HEK293 (cell line): ENCODE data around the gene MPDU1.

Experiments used
- CTCF ChIA-PET: fragments of 350-600 bp; formaldehyde crosslinking; extraction: SDS; loops from one replicate; lab custom pipeline; 2021; ENCODE audit warnings: antibody characterized with exemption; lab: Yijun Ruan, JAX
- POLR2A ChIA-PET: fragments of 300-600 bp; formaldehyde crosslinking; extraction: SDS; loops from one replicate; lab custom pipeline; 2020; ENCODE audit warnings: antibody characterized with exemption, inconsistent platforms; lab: Yijun Ruan, JAX
- H3K27ac ChIP-seq: fragments of 200-500 bp; sonication (Bioruptor generic); 2 replicates; pipeline ENCODE4 v1.5.1; 2014; ENCODE audit warnings: low read depth, low read length, control low read depth, inconsistent platforms; ENCODE audit errors: extremely low read depth
- H3K36me3 ChIP-seq, 2 experiments: fragments of 200-500 bp in 1 of 2; sonication (Bioruptor generic) in 1 of 2; 1 replicate in 1 of 2; 2 replicates in 1 of 2; pipeline ENCODE4 v1.5.1; 2014 to 2017; ENCODE audit warnings: inconsistent platforms in 2 of 2, low read length in 2 of 2; ENCODE audit not compliant: control insufficient read depth in 2 of 2, insufficient read depth in 1 of 2
- H3K4me1 ChIP-seq: fragments of 200-500 bp; sonication (Bioruptor generic); 2 replicates; pipeline ENCODE4 v1.5.1; 2014; ENCODE audit warnings: mild to moderate bottlenecking, low read length, inconsistent platforms; ENCODE audit not compliant: control insufficient read depth, insufficient read depth
- H3K4me3 ChIP-seq: 2 replicates; pipeline ENCODE4 v1.5.1; 2011; ENCODE audit warnings: low read depth, mild to moderate bottlenecking, control low read depth, low read length, moderate library complexity
- H3K9me3 ChIP-seq: fragments of 200-500 bp; sonication (Bioruptor generic); 2 replicates; pipeline ENCODE4 v1.5.1; 2014; ENCODE audit warnings: low read depth, low read length, inconsistent platforms; ENCODE audit not compliant: control insufficient read depth, insufficient read depth
- EGR2 ChIP-seq: fragments of 450-650 bp; formaldehyde crosslinking; IDR thresholded peaks from 2 replicates; pipeline ENCODE4 v1.5.1; 2016; ENCODE audit warnings: low read depth, missing biosample characterization, missing genetic modification characterization
- FEZF1 ChIP-seq: fragments of 450-650 bp; formaldehyde crosslinking; IDR thresholded peaks from 2 replicates; pipeline ENCODE4 v1.5.1; 2016; ENCODE audit warnings: missing biosample characterization, missing genetic modification characterization
- GLIS2 ChIP-seq: fragments of 450-650 bp; formaldehyde crosslinking; IDR thresholded peaks from 2 replicates; pipeline ENCODE4 v1.5.1; 2016; ENCODE audit warnings: missing biosample characterization, missing genetic modification characterization
- KLF1 ChIP-seq: fragments of 450-650 bp; formaldehyde crosslinking; IDR thresholded peaks from 2 replicates; pipeline ENCODE4 v1.5.1; 2016; ENCODE audit warnings: missing biosample characterization, missing genetic modification characterization
- KLF16 ChIP-seq: fragments of 450-650 bp; formaldehyde crosslinking; IDR thresholded peaks from 2 replicates; pipeline ENCODE4 v1.5.1; 2017; ENCODE audit warnings: missing biosample characterization, missing genetic modification characterization
- KLF17 ChIP-seq: fragments of 450-650 bp; formaldehyde crosslinking; IDR thresholded peaks from 2 replicates; pipeline ENCODE4 v1.5.1; 2016; ENCODE audit warnings: missing biosample characterization, missing genetic modification characterization
- KLF7 ChIP-seq: fragments of 450-650 bp; formaldehyde crosslinking; IDR thresholded peaks from 2 replicates; pipeline ENCODE4 v1.5.1; 2016; ENCODE audit warnings: missing biosample characterization, missing genetic modification characterization, borderline replicate concordance
- MEIS1 ChIP-seq: sonication (generic); formaldehyde crosslinking; IDR thresholded peaks from 2 replicates; pipeline ENCODE4 v1.8.1; 2022; ENCODE audit warnings: missing genetic modification reagents, mild to moderate bottlenecking, borderline replicate concordance
- SCRT1 ChIP-seq: fragments of 450-650 bp; formaldehyde crosslinking; IDR thresholded peaks from 2 replicates; pipeline ENCODE4 v1.5.1; 2016; ENCODE audit warnings: missing biosample characterization, missing genetic modification characterization, borderline replicate concordance
- SP3 ChIP-seq: fragments of 450-650 bp; formaldehyde crosslinking; IDR thresholded peaks from 2 replicates; pipeline ENCODE4 v1.5.1; 2016; ENCODE audit warnings: missing biosample characterization, missing genetic modification characterization
- TCF7L2 ChIP-seq: IDR thresholded peaks from 2 replicates; pipeline ENCODE4 v1.6.1; 2011; ENCODE audit warnings: low read depth, mild to moderate bottlenecking, inconsistent platforms, low read length, moderate library complexity, borderline replicate concordance
- TRIM28 ChIP-seq: IDR thresholded peaks from 2 replicates; pipeline ENCODE4 v1.6.1; 2011; ENCODE audit warnings: low read length, control low read depth, borderline replicate concordance
- ZNF146 ChIP-seq: fragments of 450-650 bp; formaldehyde crosslinking; IDR thresholded peaks from 2 replicates; pipeline ENCODE4 v1.5.1; 2016; ENCODE audit warnings: missing biosample characterization, missing genetic modification characterization
- ZNF223 ChIP-seq: fragments of 450-650 bp; formaldehyde crosslinking; IDR thresholded peaks from 2 replicates; pipeline ENCODE4 v1.5.1; 2016; ENCODE audit warnings: missing biosample characterization, missing genetic modification characterization
- ZNF302 ChIP-seq: fragments of 450-650 bp; formaldehyde crosslinking; IDR thresholded peaks from 2 replicates; pipeline ENCODE4 v1.5.1; 2016; ENCODE audit warnings: missing biosample characterization, missing genetic modification characterization, low read depth
- ZNF324 ChIP-seq: fragments of 450-650 bp; formaldehyde crosslinking; IDR thresholded peaks from 2 replicates; pipeline ENCODE4 v1.5.1; 2016; ENCODE audit warnings: missing biosample characterization, missing genetic modification characterization
- ZNF341 ChIP-seq: fragments of 450-650 bp; formaldehyde crosslinking; IDR thresholded peaks from 2 replicates; pipeline ENCODE4; 2016; ENCODE audit warnings: low read depth, missing biosample characterization, missing genetic modification characterization
- ZNF394 ChIP-seq: fragments of 450-650 bp; formaldehyde crosslinking; IDR thresholded peaks from 2 replicates; pipeline ENCODE4 v1.5.1; 2016; ENCODE audit warnings: missing biosample characterization, missing genetic modification characterization, mild to moderate bottlenecking, moderate library complexity, borderline replicate concordance
- ZNF510 ChIP-seq: fragments of 450-650 bp; formaldehyde crosslinking; IDR thresholded peaks from 2 replicates; pipeline ENCODE4 v1.5.1; 2018; ENCODE audit warnings: mild to moderate bottlenecking, missing genetic modification characterization, missing biosample characterization; ENCODE audit not compliant: insufficient replicate concordance
- ZNF514 ChIP-seq: fragments of 450-650 bp; formaldehyde crosslinking; IDR thresholded peaks from 2 replicates; pipeline ENCODE4 v1.5.1; 2016; ENCODE audit warnings: missing biosample characterization, missing genetic modification characterization
- ZNF610 ChIP-seq: fragments of 450-650 bp; formaldehyde crosslinking; IDR thresholded peaks from 2 replicates; pipeline ENCODE4 v1.5.1; 2016; ENCODE audit warnings: missing biosample characterization, missing genetic modification characterization, borderline replicate concordance
- ZNF623 ChIP-seq: fragments of 450-650 bp; formaldehyde crosslinking; IDR thresholded peaks from 2 replicates; pipeline ENCODE4 v1.5.1; 2016; ENCODE audit warnings: missing biosample characterization, missing genetic modification characterization
- ZNF629 ChIP-seq: fragments of 450-650 bp; formaldehyde crosslinking; IDR thresholded peaks from 2 replicates; pipeline ENCODE4 v1.5.1; 2017; ENCODE audit warnings: missing biosample characterization, missing genetic modification characterization
- ZNF639 ChIP-seq: fragments of 450-650 bp; formaldehyde crosslinking; IDR thresholded peaks from 2 replicates; pipeline ENCODE4 v1.5.1; 2016; ENCODE audit warnings: missing biosample characterization, missing genetic modification characterization
- ZNF654 ChIP-seq: fragments of 450-650 bp; formaldehyde crosslinking; IDR thresholded peaks from 2 replicates; pipeline ENCODE4 v1.5.1; 2016; ENCODE audit warnings: low read depth, missing biosample characterization, missing genetic modification characterization
- ZNF670 ChIP-seq: fragments of 450-650 bp; formaldehyde crosslinking; IDR thresholded peaks from 2 replicates; pipeline ENCODE4 v1.5.1; 2016; ENCODE audit warnings: missing biosample characterization, missing genetic modification characterization, low read depth
- ZNF785 ChIP-seq: fragments of 450-650 bp; formaldehyde crosslinking; IDR thresholded peaks from 2 replicates; pipeline ENCODE4 v1.5.1; 2016; ENCODE audit warnings: missing biosample characterization, missing genetic modification characterization
- TF ChIP-seq, protein P1 (sequence below): fragments of 450-650 bp; formaldehyde crosslinking; IDR thresholded peaks from 2 replicates; pipeline ENCODE4 v1.5.1; 2016; ENCODE audit warnings: missing biosample characterization, missing genetic modification characterization
- TF ChIP-seq, protein P2 (sequence below): fragments of 450-650 bp; formaldehyde crosslinking; IDR thresholded peaks from 2 replicates; pipeline ENCODE4 v1.5.1; 2016; ENCODE audit warnings: missing biosample characterization, missing genetic modification characterization

Gene MPDU1

GRCh38 chr17:7572338-7572587 lies 11.4 kb upstream of the MPDU1 start (continued):
- TF ChIP-seq, protein P1, sequence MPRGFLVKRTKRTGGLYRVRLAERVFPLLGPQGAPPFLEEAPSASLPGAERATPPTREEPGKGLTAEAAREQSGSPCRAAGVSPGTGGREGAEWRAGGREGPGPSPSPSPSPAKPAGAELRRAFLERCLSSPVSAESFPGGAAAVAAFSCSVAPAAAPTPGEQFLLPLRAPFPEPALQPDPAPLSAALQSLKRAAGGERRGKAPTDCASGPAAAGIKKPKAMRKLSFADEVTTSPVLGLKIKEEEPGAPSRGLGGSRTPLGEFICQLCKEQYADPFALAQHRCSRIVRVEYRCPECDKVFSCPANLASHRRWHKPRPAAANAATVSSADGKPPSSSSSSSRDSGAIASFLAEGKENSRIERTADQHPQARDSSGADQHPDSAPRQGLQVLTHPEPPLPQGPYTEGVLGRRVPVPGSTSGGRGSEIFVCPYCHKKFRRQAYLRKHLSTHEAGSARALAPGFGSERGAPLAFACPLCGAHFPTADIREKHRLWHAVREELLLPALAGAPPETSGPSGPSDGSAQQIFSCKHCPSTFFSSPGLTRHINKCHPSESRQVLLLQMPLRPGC, result no peak
- TF ChIP-seq ZNF670 (tag by site-specific recombination) (no peak), KLF16 (tag by site-specific recombination) (no peak; the same call in 1 of the 2 replicates), GLIS2 (tag by site-specific recombination) (peak; percentile 60), SCRT1 (tag by site-specific recombination) (no peak)
- TF ChIP-seq, protein P2, sequence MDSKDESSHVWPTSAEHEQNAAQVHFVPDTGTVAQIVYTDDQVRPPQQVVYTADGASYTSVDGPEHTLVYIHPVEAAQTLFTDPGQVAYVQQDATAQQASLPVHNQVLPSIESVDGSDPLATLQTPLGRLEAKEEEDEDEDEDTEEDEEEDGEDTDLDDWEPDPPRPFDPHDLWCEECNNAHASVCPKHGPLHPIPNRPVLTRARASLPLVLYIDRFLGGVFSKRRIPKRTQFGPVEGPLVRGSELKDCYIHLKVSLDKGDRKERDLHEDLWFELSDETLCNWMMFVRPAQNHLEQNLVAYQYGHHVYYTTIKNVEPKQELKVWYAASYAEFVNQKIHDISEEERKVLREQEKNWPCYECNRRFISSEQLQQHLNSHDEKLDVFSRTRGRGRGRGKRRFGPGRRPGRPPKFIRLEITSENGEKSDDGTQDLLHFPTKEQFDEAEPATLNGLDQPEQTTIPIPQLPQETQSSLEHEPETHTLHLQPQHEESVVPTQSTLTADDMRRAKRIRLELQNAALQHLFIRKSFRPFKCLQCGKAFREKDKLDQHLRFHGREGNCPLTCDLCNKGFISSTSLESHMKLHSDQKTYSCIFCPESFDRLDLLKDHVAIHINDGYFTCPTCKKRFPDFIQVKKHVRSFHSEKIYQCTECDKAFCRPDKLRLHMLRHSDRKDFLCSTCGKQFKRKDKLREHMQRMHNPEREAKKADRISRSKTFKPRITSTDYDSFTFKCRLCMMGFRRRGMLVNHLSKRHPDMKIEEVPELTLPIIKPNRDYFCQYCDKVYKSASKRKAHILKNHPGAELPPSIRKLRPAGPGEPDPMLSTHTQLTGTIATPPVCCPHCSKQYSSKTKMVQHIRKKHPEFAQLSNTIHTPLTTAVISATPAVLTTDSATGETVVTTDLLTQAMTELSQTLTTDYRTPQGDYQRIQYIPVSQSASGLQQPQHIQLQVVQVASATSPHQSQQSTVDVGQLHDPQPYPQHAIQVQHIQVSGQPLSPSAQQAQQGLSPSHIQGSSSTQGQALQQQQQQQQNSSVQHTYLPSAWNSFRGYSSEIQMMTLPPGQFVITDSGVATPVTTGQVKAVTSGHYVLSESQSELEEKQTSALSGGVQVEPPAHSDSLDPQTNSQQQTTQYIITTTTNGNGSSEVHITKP (tag by site-specific recombination), result peak; percentile 83; the same call in 1 of the 2 replicates

DNA sequence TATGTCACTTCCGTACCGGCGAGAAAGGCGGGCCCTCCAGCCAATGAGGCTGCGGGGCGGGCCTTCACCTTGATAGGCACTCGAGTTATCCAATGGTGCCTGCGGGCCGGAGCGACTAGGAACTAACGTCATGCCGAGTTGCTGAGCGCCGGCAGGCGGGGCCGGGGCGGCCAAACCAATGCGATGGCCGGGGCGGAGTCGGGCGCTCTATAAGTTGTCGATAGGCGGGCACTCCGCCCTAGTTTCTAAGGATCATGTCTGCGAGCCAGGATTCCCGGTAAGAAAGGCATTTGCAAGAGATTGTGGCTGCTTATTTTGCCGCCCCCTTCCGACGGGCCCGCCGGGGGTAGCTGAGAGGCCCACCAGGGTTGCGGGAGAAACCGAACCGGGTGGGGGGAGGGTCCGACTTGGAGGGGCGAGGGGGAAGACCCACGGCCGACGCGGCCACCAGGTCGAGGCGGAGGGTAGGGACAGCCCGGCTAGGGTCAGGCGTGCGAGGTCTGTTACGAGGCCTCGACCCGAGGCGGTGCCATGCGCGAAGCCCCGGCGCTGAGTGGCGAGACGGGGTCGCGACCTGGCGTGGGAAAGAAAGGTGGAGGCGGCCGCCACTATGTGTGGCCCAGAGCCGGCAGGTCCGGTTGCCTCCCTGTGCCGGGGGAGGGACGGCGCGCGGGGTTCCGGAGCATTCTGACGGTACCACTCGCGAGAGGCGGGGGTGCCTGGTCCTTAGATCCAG lies 10.9 kb upstream of the MPDU1 start:
- Histone ChIP-seq H3K4me1 (peaks cover 5% of the 10 kb centered on the region), H3K27ac (peak overlapping the region; percentile 98), H3K9me3 (no peaks in the 10 kb centered on the region), H3K36me3 (peaks cover 65 to 81% of the 10 kb centered on the region in 2 experiments), H3K4me3 (peak overlapping the region; percentile 97)
- POLR2A ChIA-PET, result interaction anchor here (0.6 to 8.2 kb wide), 21 partner anchors 7 to 359 kb away, joined by 3 to 98 read pairs (median 5); partner anchors contain the start of genes ATP1B2, CNTROB, FXR2 and MPDU1
- CTCF ChIA-PET, result interaction anchor here (4.1 kb wide), 1 partner anchor 12 kb away, joined by 35 read pairs; the partner anchor contains the start of gene SENP3
- peak; percentile 23; the same call in 1 of the 2 replicates for TF ChIP-seq ZNF639 (tag by site-specific recombination)
- TF ChIP-seq FEZF1 (tag by site-specific recombination), result no peak
- TF ChIP-seq ZNF510, result no peak
- TF ChIP-seq SP3 (tag by site-specific recombination), result peak; percentile 94
- peak; percentile 56; the same call in 1 of the 2 replicates for TF ChIP-seq ZNF324
- peak; percentile 60; the same call in 1 of the 2 replicates for TF ChIP-seq KLF7 (tag by site-specific recombination)
- peak; percentile 14; the same call in 1 of the 2 replicates for TF ChIP-seq KLF1 (tag by site-specific recombination)
- no peak for TF ChIP-seq ZNF514 (tag by site-specific recombination)
- 0 out of 2 replicates have a peak, but pooled peaks have one; percentile 45 for TF ChIP-seq ZNF610 (tag by site-specific recombination)
- TF ChIP-seq EGR2 (tag by site-specific recombination), result no peak; the same call in 1 of the 2 replicates
- TF ChIP-seq ZNF146, result 0 out of 2 replicates have a peak, but pooled peaks have one; percentile 13
- TF ChIP-seq TCF7L2, result no peak
- peak; percentile 38; the same call in 1 of the 2 replicates for TF ChIP-seq MEIS1 (CRISPR knock-in tag)
- 0 out of 2 replicates have a peak, but pooled peaks have one; percentile 4 for TF ChIP-seq ZNF341
- TF ChIP-seq ZNF785 (tag by site-specific recombination), result no peak
- TF ChIP-seq TRIM28, result no peak
- TF ChIP-seq ZNF302, result no peak
- TF ChIP-seq ZNF394 (tag by site-specific recombination), result peak; percentile 55
- TF ChIP-seq KLF17, result peak; percentile 25; the same call in 1 of the 2 replicates
- no peak for TF ChIP-seq ZNF654 (tag by site-specific recombination)
- TF ChIP-seq ZNF623 (tag by site-specific recombination), result peak; percentile 22; the same call in 1 of the 2 replicates
- peak; percentile 98 for TF ChIP-seq ZNF629 (tag by site-specific recombination)
- peak; percentile 57; the same call in 1 of the 2 replicates for TF ChIP-seq ZNF223 (tag by site-specific recombination)
